NCI-H1417 (cell line): ENCODE measurements around the gene ANTKMT.

Experiments used
- DNase-seq, 3 experiments: peaks; one replicate each; lab custom pipeline; 2025; lab: John Stamatoyannopoulos, UW

The ANTKMT gene, protein sequence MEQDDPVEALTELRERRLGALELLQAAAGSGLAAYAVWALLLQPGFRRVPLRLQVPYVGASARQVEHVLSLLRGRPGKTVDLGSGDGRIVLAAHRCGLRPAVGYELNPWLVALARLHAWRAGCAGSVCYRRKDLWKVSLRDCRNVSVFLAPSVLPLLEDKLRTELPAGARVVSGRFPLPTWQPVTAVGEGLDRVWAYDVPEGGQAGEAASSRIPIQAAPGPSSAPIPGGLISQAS

DNA sequence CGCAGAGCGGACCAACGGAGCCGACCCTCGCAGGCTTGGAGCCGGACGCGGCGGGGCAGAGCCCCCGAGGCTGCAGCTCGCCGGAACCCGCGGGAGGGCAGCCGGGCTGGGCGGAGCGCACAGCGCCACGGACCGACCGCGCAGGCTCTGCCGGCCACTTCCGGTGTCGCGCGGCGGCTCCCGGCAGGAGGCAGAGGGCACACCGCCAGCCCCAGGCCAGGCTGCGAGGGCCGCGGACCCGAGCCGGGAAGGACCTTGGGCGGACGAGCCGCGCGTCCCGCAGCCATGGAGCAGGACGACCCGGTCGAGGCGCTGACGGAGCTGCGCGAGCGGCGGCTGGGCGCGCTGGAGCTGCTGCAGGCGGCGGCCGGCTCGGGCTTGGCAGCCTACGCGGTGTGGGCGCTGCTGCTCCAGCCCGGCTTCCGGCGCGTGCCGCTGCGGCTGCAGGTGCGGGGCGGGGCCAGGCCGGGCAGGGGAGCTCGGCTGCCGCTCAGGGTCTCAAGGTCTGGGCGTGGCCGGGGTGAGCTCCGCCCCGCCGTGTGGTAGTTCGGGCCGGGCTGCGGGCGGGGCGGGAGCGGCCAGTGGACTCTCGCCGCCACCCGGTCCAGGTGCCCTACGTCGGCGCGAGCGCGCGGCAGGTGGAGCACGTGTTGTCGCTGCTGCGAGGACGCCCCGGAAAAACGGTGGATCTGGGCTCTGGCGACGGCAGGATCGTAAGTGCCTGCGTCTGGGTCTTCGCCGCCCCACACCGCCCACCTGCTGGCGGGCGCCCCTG is at the start of gene ANTKMT:
Gene ANTKMT, plus strand, starts transcription at position 157 of the 775 bp plus-strand sequence. Its CDS starts 129 bp downstream, at position 286.
- DNase-seq = peak; percentile 95 to 97 (median 96)

DNA sequence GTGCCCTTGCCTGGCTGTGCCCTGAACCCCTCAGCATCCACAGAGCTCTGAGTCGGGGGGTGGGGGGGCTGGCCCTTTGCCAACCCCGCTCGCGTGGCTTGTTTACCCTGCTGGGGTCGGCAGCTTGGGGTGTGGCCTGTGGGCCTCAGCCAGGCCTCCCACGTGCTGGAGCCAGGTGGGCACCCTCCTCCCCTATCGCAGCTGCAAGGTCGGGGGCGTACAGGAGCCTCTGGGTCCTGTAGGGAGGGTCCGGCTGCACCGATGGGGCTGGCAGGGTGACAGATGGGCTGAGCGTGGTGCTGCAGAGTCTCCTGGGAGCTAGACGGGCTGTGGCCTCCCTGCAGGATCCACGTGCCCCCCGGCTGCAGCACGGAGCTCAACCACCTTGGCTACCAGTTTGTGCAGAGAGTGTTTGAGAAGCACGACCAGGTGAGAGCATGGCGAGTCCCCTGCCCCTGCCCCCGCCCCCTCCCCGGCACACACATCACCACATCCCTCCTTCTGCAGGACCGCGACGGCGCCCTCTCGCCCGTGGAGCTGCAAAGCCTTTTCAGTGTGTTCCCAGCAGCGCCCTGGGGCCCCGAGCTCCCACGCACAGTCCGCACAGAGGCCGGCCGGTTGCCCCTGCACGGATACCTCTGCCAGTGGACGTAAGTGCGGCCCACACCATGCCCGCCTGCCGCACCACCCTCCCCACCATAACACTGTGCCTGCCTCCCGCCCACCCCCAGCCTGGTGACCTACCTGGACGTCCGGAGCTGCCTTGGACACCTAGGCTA is 49.4 kb upstream of the ANTKMT start:
- no peak for DNase-seq

DNA sequence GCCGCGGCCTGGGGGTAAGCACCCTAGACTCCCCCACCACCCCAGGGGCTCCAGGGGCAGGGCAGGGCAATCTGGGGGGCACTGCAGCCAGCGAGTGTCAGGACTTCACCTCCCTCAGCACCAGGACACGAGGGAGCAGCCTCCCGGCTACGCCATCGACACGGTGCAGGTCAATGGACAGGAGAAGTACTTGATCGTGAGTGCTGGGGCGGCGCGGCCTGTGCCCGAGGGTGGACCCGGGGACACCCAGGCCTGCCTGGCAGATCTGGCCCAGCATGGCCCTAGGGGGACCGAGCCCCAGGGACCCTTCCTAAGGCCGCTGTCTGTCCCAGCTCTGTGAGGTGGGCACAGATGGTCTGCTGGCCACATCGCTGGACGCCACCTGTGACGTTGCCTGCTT is 48.6 kb upstream of the ANTKMT start:
- no peak for DNase-seq

DNA sequence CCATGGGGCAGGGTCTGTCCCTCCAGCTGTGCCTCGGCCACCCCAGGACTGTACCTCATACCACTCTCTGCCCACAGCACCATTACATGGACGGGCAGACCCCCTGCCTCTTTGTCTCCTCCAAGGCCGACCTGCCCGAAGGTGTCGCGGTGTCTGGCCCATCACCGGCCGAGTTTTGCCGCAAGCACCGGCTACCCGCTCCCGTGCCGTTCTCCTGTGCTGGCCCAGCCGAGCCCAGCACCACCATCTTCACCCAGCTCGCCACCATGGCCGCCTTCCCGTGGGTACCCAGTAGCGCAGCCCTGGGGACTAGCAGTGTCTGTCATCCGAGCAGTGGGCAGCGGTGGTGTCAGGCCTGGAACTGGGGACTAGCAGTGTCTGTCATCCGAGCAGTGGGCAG is 48.1 kb upstream of the ANTKMT start:
- no peak for DNase-seq

DNA sequence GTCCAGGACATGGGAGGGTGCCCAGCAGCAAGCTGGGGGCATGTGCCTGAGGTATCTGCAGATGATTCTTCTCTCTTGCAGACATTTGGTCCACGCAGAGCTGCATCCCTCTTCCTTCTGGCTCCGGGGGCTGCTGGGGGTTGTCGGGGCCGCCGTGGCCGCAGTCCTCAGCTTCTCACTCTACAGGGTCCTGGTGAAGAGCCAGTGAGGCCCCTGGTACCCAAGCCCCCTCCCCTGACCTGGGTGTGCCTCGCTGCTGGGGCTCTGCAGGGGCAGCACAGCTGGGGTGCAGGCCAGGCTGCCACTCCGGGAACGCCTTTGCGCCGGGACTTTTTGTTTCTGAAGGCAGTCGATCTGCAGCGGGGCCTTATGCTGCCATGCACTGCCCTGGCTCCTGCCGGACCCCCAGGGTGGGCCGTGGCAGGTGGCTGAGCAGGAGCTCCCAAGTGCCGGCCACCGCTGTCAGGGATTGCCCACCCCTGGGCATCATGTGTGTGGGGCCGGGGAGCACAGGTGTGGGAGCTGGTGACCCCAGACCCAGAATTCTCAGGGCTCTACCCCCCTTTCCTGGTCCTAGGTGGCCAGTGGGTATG is 47.5 kb upstream of the ANTKMT start:
- DNase-seq = no peak

DNA sequence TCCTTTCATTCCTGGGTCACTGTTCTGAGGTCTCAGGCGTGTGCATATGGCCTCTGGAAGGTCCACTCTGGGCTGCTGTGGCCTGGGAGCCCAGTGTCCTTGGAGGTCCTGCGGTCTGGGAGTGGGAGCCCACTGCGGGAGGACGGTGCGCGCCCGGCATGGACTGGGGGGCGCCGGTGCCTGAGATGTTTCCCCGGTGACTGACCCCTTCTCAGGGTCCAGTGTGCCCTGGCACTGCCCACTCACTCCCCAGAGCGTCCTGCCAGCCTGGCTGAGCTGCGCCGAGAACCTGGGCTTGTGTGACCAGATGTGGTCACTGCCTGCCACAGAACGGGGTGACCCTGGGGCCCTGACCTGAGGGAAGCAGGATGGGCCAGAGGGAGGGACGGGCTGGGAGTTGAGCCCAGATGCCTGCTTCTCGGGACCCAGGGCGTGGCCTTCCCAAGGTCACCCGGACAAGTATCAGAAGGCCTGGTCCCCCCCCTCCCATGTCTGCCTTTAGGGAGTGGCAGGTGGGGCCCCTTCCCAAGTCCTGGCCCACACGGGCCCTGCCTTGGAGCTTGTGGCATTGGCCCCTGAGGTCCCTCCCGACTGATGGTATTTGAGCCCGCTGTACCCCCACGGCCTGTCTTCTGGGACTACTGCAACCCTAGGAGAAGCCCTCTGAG is 46.6 kb upstream of the ANTKMT start:
- no peak for DNase-seq

DNA sequence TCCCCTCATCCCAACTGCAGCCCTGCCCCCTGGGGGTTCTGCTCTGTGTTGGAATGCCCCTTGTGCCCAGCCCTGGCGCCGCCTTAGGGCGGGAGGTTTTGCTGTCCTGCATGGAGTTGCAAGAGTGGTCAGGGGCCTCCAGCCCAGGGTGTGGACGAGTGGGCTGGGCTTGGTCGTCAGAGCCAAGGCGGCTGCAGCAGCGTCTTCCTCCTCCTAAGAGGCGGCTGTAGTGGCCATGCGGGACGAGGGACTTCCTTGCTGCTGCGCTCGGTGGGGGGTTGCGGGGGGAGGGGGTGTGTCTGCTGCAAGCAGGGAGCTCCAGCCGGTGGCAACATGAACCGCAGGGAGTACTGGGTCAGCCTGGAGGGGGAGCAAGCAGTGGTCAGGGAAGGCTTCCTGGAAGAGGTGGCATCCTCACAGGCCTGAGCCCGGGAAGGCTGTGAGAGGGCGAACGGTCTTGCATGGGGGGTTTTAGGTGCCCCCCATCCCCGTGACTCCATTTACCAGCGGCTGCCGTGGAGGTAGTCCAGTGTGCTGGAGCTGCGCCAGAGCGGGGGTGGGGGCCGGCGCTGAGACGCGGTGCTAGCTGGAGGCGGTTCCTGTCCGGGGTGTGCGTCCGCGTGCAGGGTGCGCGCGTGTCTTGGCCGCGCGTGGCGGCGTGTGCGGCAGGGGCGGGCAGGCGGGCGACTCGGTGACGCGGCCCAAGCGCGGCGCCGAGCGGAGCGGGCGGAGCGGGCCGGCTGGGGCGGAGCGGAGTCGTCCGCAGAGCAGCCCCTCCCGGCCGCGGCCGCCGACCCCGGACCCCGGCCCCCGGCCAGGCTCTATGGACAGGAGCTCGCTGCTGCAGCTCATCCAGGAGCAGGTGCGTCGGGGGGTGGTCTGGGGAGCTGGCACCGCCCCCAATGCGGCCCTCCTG is 45.7 kb upstream of the ANTKMT start, which contains the start of gene RHBDL1:
Gene RHBDL1, plus strand, starts transcription at position 704 of the 916 bp plus-strand sequence. Its CDS starts 120 bp downstream, at position 824.
- DNase-seq = no peak

DNA sequence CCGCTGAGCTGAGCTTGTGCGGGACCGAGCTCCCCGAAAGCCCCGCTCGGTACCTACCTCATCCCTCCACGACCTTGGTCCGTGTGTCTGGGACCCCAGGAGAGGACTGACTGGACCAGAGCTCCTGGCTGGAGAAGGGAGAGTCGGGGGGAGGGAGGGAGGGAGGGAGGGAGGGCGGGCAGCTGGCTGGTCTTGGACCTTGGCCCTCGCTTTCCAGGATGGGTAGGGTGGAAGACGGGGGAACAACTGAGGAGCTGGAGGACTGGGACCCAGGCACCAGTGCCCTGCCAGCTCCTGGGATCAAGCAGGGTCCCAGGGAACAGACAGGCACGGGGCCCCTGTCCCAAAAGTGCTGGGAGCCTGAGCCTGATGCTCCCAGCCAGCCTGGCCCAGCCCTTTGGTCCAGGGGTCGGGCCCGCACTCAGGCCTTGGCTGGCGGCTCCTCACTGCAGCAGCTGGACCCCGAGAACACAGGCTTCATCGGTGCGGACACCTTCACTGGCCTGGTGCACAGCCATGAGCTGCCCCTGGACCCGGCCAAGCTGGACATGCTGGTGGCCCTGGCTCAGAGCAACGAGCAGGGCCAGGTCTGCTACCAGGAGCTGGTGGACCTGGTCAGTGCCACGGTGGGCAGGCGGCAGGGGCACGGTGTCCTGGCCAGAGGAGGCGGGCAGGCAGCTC is 44.9 kb upstream of the ANTKMT start:
- DNase-seq = no peak

DNA sequence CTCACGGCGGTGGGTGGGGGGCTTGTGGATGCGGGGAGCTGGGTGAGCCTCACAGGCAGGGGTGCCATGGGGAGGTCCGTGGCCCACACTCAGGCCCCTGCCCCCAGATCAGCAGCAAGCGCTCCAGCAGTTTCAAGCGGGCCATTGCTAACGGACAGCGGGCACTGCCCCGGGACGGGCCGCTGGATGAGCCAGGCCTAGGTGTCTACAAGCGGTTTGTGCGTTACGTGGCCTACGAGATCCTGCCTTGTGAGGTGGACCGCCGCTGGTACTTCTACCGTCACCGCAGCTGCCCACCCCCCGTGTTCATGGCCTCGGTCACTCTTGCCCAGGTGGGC is 44.4 kb upstream of the ANTKMT start:
- DNase-seq = peak in 1 of 3 experiments; percentile 46

DNA sequence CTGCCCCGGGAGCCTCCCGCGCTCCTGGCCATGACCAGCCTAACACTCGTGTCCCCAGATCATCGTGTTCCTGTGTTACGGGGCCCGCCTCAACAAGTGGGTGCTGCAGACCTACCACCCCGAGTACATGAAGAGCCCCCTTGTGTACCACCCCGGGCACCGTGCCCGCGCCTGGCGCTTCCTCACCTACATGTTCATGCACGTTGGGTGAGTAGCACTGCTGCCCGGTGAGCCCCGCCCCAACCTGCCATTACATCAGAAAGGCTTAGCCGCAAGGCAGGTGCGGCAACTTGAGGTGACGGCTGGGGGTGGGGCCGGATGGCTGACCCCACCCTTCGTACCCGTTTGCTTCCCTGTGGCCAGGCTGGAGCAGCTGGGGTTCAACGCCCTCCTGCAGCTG is 44.0 kb upstream of the ANTKMT start:
- DNase-seq = peak; percentile 87 to 94 (median 89)

DNA sequence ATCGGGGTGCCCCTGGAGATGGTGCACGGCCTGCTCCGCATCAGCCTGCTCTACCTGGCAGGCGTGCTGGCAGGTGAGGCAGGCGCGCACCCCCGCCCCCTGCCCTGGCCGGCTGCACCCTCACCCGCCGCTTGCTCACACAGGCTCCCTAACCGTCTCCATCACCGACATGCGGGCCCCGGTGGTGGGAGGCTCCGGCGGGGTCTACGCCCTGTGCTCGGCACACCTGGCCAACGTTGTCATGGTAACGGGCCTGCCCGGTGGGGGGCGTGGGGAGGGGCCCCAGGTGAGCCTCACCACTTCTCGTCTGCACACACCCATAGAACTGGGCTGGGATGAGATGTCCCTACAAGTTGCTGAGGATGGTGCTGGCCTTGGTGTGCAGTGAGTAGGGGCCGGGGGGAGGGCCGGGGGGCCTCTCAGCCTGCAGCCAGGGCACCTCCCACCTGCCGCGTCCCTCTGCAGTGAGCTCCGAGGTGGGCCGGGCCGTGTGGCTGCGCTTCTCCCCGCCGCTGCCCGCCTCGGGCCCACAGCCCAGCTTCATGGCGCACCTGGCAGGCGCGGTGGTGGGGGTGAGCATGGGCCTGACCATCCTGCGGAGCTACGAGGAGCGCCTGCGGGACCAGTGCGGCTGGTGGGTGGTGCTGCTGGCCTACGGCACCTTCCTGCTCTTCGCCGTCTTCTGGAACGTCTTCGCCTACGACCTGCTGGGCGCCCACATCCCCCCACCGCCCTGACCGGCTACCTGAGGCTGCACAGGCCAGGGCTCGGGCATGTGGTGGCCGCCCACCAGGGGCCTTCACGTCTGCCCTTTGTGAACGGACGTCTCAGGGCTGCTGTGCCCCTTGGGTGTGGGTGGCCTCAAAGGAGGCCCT is 43.4 kb upstream of the ANTKMT start:
- DNase-seq = peak; percentile 83 to 89 (median 87)

DNA sequence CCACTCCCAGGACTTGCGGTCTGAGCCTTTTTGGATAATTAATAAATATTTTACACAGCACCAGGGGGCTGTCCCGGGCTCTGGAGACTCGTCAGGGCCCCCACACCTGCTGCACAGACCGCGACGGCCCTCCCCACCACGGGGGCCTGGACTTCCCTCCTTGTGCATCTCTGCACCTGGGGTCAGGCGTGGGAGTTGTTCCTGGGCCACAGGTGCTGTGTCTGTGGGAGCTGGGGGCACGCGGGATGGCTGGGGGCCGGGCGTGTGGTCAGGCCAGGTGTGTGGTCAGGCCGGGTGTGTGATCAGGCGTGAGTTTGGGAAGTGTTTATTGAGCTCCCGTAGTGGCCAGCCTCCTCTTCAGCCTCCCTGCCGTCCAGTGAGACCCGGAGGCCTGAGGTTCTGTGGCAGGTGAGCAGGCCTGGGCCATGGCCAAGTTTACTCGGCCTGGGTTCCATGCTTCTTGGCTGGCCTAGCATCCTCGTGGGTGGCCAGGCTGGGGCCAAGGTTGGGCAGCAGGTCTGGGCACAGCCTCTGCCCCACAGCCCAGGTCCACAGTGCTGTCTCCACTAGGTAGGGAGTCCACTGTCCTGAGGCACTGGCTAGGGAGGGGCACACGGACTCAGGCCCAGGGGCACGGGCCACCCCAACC is 42.6 kb upstream of the ANTKMT start:
- DNase-seq = no peak

DNA sequence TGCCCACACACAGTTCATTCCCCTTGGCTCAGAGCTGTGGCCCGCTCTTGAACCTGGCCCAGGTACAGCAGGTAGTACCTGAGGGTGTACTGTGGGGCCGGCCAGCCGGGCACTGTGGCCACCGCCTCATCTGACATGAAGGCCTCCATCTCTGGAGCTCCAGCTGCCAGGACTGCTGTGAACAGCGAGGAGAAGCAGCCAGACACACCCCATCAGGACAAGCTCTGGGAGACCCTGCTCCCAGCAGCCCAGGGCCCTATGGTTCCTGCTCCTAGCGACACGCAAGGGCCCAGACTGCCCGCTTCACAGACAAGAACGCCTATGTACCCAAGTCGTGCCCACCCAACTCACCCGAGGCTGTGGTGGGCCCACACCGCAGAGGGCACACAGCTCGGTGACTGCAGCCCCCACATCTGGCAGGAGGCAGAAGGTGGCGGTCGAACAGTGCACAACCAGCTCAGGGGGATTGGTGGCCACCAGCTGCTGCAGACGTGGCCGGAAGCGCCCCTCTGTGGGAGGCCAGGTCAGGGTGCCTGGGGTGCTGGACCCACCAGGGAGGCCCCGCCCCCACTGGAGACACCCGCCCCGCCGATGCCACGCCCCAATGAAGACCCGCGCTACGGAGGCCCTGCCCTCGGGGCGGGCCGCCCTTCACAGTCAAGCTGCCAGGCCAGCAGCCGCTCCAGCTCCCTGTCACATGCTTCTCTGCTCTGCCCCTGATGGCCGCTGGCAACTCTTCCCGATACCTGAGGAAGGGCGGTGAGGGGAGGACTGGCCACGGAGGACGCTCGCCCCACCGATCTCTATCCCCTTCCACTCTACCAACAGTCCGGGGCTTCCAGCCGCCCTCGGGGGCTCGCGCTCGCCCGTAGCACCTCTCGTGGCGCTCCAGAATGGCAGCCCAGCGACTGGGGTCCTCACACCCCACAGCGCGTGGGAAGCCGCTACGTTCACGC is 41.8 kb upstream of the ANTKMT start:
- DNase-seq = peak; percentile 78 to 86 (median 80)

DNA sequence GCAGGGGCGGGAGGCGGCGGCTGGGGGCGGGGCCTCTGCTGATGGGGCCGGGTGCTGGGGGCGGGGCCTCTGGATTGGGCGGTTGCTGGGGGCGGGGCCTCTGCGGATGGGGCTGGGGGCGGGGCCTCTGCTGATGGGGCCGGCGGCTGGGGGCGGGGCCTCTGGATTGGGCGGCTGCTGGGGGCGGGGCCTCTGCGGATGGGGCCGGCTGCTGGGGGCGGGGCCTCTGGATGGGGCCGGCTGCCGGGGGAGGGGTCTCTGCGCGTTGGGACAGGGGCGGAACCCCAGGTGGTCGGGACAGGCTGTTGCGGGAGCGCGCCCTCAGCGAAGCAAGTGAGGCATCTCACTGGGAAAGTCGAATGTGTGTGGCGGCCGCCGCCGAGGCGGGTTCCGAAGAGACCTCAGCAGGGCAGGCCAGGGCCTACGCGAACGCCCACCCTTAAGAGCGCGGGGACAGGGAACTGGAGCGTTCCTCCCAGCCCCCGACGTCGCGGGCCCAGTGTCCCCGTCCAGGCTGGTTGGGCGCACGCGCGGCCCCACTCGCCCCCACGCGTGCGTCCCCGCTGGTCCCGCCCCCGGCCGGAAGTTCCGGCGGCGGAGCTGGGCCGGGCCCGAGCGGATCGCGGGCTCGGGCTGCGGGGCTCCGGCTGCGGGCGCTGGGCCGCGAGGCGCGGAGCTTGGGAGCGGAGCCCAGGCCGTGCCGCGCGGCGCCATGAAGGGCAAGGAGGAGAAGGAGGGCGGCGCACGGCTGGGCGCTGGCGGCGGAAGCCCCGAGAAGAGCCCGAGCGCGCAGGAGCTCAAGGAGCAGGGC is 40.9 kb upstream of the ANTKMT start, which contains the start of gene STUB1:
Gene STUB1, plus strand, starts transcription at position 597 of the 811 bp plus-strand sequence. Its CDS starts 116 bp downstream, at position 713.
- DNase-seq = peak; percentile 80 to 91 (median 90)

DNA sequence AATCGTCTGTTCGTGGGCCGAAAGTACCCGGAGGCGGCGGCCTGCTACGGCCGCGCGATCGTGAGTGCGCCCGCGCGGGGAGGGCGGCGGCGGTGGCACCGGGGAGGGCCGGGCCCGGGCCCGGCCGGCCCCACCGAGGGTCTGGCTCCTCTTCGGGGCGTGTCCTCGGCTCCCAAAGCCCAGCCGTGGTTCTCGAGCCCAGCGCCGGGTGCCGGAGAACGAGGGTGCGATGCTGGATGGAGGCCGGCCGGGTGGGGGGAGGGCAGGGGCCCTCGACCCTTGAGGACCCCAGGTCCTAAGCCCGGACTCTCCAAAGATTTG is 40.4 kb upstream of the ANTKMT start:
- no peak for DNase-seq

DNA sequence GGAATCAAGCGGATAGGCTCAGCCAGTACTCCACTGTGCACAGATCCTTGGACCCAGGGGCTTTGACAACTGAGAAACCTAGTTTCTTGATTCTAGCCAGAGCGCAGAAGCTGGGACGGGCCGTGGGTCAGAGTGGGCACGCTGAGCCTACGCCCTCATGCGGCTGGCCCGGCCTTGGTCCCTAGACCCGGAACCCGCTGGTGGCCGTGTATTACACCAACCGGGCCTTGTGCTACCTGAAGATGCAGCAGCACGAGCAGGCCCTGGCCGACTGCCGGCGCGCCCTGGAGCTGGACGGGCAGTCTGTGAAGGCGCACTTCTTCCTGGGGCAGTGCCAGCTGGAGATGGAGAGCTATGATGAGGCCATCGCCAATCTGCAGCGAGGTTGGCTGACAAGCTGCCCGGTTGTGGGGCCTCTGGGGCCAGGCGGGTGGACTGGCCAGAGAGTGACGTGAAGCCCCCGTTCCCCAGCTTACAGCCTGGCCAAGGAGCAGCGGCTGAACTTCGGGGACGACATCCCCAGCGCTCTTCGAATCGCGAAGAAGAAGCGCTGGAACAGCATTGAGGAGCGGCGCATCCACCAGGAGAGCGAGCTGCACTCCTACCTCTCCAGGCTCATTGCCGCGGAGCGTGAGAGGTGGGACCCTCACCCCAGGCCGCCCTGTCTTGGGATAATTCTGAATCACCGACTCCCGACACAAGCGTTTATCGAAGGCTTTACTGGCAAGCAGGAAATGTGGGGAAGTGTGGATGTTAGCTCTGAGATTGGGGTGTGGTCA is 39.8 kb upstream of the ANTKMT start:
- peak in 1 of 3 experiments; percentile 32 for DNase-seq
